GM08714 (cell line): ENCODE results near the gene LRIT1.

Source experiments
- H3K4me3 ChIP-seq: fragments of 200-500 bp; sonication (Bioruptor generic); 2 replicates; pipeline ENCODE4 v1.5.1; 2014; ENCODE audit warnings: mild to moderate bottlenecking, low read length, inconsistent platforms
- ZNF274 ChIP-seq: IDR thresholded peaks from 2 replicates; pipeline ENCODE4 v1.6.1; 2012; ENCODE audit warnings: mild to moderate bottlenecking, low read depth, low read length

The LRIT1 gene

DNA sequence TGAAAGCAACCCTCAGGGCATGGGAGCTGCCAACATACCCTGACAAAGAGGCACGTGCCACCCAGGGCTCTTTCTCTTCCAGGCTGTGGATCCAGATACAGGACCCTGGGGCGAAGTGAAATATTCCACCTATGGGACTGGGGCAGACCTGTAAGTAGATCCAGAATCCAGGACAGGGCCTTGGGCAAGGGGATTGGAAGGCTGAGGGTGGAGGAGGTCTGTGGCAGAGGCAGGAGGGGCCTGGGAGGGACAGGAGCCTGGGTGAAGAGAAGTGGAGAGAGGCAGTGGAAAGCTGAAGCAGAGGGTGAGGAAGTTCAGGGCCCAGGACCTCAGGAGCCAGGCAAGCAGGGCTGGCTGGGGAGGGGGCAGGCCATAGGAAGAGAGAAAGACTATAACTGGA, 29.8 kb downstream of the LRIT1 start:
- TF ChIP-seq ZNF274, result no peak
- no peak overlapping the region for H3K4me3 ChIP-seq

DNA sequence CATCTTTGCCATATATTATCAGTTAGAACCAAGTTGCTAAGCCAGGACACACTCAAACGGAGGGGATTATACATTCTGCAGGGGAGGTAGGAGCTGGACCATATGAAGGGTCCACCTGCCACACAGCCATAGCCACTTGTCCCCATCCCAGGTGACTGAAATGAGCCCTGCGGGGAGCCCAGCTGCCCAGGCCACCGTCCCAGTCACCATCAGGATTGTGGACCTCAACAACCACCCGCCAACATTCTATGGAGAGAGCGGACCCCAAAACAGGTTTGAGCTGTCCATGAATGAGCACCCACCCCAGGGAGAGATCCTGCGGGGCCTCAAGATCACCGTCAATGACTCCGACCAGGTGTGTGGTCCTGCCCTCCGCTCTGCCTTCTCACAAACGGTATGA, 33.3 kb downstream of the LRIT1 start:
- no peak for TF ChIP-seq ZNF274
- no peak overlapping the region for H3K4me3 ChIP-seq

DNA sequence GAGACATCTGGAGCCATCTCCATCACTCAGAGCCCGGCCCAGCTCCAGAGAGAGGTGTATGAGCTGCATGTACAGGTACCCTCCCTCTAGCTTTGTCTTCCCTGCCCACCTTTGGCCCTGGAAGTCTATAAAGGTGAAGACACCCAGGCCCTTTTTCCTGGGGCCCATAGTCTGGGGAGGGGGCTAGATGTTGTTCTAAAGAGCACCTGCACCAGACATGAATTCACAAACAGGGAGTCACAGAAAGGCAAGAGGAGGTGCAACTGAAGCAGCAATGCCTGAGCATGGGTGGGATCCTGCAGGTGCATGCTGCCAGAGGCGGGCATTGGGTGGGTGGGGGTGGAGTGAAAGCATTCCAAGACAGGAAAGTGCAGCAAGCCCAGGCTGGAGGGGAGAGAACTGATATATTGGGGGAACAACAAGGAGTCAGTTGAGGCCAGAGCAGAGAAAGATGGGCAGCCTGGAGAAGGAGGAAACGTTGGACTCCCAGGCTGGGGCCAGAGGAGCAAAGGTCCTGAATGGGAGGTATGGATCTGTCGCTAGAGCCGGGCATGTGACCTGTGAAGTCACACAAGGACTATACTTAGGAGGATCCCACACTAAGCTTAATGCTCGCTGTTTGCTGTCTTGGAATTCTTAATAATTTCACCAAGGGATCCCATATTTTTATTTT, 35.4 kb downstream of the LRIT1 start:
- H3K4me3 ChIP-seq, result no peak overlapping the region
- TF ChIP-seq ZNF274, result no peak

DNA sequence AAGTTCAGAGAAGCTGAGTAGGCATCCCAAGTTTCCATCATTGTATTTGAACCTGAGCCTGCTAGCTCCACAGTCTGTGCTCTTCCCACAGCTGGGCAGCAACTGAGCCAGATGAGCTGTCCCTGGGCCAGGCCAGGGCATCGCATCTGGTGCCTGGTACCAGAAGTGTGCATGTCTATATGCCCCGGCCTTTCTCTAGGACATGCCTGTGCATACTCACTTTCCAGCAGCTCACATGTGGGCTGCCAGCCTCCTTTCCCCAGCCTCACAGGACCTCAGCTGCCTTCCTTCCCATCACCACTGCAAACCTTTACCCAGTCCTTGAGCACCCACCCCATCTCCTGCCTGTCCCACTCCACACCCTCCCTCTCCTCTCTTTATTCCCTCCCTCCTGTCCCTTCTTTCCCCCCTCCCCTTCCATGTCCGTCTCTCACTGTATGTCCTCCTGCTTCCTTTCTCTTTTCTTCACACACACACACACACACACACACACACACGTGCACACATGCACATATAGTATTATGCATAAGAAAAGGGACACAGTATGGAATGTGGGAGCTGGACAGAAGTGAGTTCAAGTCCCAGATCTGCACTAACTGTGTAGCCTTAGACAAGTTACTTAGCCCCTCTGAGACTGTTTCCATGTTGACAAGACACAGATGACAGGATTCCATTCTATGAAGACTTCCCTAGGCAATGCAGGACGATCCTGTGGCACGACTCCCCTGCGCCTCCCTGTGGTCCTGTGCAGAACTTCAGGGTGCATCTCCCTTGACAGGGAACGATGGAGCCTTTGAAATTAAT, 36.1 kb downstream of the LRIT1 start:
- no peak overlapping the region for H3K4me3 ChIP-seq
- no peak for TF ChIP-seq ZNF274

DNA sequence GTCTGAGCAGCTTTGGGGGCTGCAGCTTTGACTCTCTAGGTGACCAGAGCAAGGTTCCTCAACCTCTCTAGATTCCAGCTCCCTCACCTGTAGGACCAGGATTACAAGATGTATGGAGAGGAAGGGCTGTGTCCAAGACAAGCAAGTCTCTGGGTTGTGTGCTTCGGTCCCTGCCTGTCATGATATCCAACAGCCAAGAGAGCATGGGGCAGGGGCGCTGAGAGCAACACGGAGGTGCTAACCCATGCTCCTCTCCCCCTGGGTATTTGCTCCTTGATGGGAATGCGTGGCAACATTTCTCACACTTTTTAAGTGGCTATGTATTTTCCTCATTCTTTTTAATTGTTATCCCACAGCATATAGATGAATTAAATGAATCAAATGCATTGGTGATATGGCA, 36.7 kb downstream of the LRIT1 start:
- no peak for TF ChIP-seq ZNF274

DNA sequence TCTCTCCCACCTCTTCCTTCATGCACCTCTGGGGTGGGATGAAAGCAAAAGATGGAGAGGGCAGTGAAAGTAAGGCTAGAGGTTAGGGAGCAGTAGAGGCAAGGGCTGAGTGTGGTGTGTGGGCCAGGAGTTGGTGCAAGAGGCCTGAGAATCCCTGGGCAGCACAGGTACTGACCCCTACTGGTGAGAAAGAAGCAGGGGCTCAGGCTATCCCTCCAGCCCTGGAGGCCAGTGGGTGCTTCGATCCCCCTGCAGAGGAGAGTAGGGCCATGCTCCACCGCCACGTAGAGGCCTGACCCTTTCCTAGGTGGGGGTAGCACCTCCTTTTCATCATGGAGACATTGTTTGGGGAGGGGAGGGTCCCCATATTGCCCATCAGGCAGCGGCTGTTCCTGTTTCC, 37.2 kb downstream of the LRIT1 start:
- TF ChIP-seq ZNF274, result no peak
- no peak overlapping the region for H3K4me3 ChIP-seq

More for the DNA sequence above, 36.7 kb downstream of the LRIT1 start:
- no peak overlapping the region for H3K4me3 ChIP-seq

DNA sequence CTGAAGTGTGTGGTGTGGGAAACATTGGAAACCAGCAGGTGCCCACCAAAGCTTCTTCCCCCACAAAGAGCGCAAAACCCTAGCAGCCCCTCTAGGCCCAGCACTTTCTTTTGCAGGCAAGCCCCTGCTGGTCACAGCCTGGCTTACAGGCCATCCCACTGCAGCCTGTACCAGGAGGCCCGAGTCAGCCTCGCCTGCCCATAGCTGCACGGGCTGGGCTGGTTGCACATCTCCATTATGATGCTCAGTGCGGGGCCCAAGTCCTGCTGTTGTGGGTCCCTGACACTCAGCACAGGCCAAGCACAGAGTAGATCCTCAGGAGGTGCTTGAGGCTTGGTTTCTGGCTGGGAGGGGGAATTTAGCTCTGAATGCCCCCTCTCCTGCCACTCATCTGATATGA, 39.0 kb downstream of the LRIT1 start:
- no peak for TF ChIP-seq ZNF274
- no peak overlapping the region for H3K4me3 ChIP-seq

DNA sequence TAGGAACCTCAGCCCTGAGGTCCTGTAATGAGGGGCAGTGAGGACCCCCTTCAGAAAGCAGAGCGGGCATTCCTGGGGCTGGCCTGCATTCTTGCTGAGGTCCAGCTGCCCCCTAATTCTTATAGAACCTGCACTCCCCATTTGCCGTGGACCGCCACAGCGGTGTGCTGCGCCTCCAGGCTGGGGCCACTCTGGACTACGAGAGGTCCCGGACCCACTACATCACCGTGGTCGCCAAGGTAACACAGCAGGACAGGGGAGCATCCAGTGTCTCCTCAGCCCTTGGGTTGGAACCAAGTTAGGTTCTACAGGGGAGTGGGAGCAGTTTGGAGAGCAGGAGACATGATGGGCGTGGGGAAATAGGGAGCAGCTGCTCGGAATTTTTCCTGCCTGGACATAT, 39.7 kb downstream of the LRIT1 start:
- no peak for TF ChIP-seq ZNF274
- H3K4me3 ChIP-seq, result no peak overlapping the region

DNA sequence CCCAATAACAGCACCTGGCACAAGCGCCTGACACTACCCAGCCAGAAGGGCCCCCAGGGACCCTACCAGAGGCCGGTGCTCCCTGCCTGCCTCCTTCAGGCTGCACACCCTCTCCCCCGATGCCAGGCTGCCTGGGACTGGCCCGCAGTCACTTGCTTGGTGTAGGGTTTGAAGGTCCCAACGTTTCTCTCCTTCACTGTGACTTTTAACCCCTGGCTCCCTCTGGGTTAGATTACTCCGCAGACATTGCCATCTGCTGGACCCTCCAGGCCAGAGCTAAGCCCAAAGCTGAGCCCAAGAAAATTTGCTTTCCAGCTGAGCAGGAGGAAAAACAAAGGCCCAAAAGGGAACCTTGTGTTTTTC, 40.1 kb downstream of the LRIT1 start:
- H3K4me3 ChIP-seq, result no peak overlapping the region
- TF ChIP-seq ZNF274, result no peak

DNA sequence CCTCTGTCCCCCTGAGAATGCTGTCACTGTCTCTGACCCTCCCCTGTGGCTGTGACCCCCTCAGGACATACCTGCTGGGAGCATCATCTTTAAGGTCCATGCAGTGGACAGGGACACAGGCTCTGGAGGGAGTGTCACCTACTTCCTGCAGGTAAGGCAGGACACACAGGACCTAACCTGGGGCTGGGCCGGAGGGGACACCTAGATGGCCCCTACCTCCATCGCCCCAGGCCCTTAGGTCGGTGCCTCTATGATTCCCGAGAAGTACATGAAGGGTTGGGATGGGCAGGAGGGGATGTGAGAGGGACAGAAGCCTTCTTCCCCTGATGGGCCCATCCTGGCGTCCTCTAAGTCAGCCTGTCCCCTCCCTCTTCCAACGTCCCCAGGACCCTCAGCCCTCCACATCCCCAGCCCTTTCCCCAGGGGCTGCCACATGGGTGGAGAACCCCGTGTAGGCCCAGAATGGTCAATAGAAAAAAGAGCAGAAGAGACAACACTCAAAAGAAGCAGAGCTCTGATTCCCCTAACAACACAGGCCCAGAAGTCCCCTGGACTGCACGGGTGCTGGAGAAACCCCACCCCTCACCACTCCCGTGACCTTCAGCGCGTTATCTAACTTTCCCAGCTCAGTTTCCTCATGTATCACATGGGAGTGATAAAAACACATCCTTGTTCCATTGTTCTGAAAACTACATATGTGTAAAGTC, 40.7 kb downstream of the LRIT1 start:
- TF ChIP-seq ZNF274, result no peak
- H3K4me3 ChIP-seq, result no peak overlapping the region

DNA sequence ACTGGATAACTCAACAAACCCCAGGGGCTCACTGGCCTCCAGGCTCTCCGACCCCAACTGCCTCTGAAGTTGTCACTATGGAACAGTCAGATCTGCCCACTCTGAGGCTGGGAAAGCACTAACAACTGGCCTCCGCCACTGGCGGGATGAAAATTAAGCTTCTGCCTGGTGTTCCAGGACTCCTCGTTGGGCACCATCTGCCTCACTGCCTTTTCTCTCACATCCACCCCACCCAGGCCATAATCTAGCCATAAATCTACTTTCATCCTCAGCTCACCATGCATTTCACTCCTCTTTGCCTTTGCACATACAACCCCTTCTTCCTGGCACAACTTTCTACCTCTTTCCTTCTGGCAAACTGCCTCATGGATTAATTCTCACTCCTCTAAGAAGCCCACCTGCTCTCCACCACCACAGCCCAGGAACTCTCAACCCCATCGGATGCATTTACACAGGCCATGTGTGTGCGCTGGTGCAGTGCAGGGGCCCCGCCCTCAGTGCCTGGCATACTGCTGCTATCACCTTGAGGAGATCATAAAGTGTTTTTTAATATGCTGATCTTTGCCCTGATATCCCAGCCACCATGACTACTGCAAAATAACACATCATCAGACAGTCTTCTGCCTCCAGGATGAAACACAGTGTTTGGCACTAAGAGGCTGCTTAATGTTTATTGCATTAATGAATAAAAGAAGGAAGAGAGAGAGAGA, 43.0 kb downstream of the LRIT1 start:
- TF ChIP-seq ZNF274, result no peak
- no peak overlapping the region for H3K4me3 ChIP-seq

DNA sequence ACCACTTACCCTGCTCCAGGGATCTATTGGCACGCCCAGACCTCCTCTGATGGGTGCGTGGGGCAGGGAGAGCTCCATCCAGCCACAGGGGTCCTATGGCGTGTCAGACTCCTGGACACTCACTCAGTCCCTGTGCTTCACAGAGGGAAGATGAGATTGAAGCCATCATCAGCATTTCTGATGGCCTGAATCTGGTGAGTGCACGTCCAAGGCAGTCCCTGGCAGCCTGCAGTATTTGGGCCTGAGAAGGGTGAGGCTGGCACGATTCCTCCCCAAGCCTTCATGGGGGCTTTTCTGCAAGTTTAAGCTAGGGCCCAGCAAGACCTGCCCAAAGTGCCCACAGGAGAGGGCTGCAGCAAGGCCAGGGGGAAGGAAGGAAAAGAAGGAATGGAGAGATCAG, 43.7 kb downstream of the LRIT1 start:
- TF ChIP-seq ZNF274, result no peak
- H3K4me3 ChIP-seq, result no peak overlapping the region

DNA sequence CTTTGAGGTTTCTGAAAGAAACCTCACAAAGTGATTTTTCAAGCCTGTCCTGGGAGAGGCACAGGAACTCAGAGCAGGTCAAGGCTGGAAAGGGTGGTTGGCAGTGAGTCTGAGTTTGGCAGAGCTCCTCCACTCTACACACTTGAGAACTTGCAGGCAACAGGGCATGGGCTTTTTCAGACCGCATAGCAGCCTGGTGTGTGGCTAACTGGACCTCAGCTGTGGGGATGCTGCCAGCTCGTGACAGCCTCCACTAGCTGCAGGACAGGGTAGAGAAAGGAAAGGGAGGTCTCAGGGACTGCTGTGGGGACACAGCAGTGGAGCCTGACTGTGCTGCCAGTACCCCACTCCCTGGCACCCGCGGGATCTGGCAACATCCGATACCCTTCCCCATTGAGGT, 44.4 kb downstream of the LRIT1 start:
- no peak overlapping the region for H3K4me3 ChIP-seq
- TF ChIP-seq ZNF274, result no peak

DNA sequence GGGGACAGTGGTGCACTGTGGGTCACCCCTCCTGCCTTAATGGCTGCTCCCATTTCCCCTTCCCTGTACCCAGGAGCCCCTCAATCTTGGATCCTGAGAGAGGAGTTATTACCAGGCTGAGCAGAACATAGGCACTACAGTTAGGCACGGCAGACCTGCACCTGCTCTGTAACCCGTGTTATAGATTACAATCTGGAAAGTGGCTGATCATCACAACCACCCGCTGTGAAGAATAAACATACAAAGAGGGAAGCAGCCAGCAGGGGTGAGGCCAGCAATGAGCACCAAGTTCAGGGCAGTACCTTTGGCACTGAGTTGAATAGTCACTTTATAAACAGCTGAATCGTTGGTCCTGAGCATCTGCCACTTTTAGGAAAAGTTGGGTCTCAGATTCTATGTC, 45.3 kb downstream of the LRIT1 start:
- TF ChIP-seq ZNF274, result no peak
- H3K4me3 ChIP-seq, result no peak overlapping the region
